Measurements from ENCODE around the gene CEP97. TPM values are rescaled to one million over a fixed set of nuclear protein-coding genes. Genes with fewer than 3 reads are reported as not detected.
"Not testable (repeated sequence)": the region's sequence is repeated elsewhere in the genome, so short reads cannot be mapped to it uniquely, and the experiment has no call there.

The CEP97 gene
- total and polyA plus RNA-seq, 7 donors, result 1.6 to 12.5 (median 6.3) TPM

GRCh38 chr3:101687142-101687931 is 37.1 kb upstream of the CEP97 start:
- peaks cover 33% of the 10 kb centered on the region for H3K4me1 ChIP-seq
- H3K4me3 ChIP-seq, result peak overlapping the region; percentile 78
- peaks cover 9 to 33% of the 10 kb centered on the region in 2 donors for H3K36me3 ChIP-seq (ENCODE audit: insufficient read depth in 1 of 2, low read depth in 1 of 2)
- no peak for TF ChIP-seq CTCF (IDR thresholded peaks at IDR 0.05)
- peak overlapping the region; percentile 92 for H3K27ac ChIP-seq
- intact Hi-C loops (cut with DNase I), result loop anchor here (5.0 to 10.0 kb wide), 3 partner anchors 35 to 1593 kb away; partner anchors contain the start of gene CEP97 (in 1 of the 2)
- DNase-seq (no peak), ATAC-seq (peak in 1 of 4 donors; percentile 4)
- 38 to 45% (median 41%) methylated on average over 25 of the region's 25 CpGs for WGBS, 3 donors
- H3K27me3 ChIP-seq (ENCODE audit: insufficient read depth in 3 of 3, low read length in 2 of 3), result no peaks in the 10 kb centered on the region
- no peaks in the 10 kb centered on the region for H3K9me3 ChIP-seq

- intact Hi-C loops (cut with DNase I), result loop anchor here (5.0 to 10.0 kb wide), 3 partner anchors 33 to 1594 kb away; partner anchors contain the start of gene CEP97 (in 1 of the 2)
- DNase-seq, result no peak
- peak overlapping the region; percentile 46 for H3K27ac ChIP-seq
- no peaks in the 10 kb centered on the region for H3K9me3 ChIP-seq
- H3K36me3 ChIP-seq (ENCODE audit: insufficient read depth in 1 of 2, low read depth in 1 of 2), result peaks cover 8 to 13% of the 10 kb centered on the region in 2 donors
- H3K4me1 ChIP-seq, result peaks cover 20% of the 10 kb centered on the region
- WGBS, 3 donors, result 80 to 83% (median 82%) methylated on average over 2 of the region's 2 CpGs
- no peak for TF ChIP-seq CTCF (IDR thresholded peaks at IDR 0.05)
- ATAC-seq, result no peak
- no peak overlapping the region for H3K4me3 ChIP-seq
- H3K27me3 ChIP-seq (ENCODE audit: insufficient read depth in 3 of 3, low read length in 2 of 3), result no peaks in the 10 kb centered on the region
Measured at GRCh38 chr3:101689286-101689685, 35.1 kb upstream of the CEP97 start.

GRCh38 chr3:101690972-101691371 is 33.4 kb upstream of the CEP97 start:
- Histone ChIP-seq H3K4me3 (no peak overlapping the region), H3K4me1 (peaks cover 14% of the 10 kb centered on the region), H3K27ac (no peak overlapping the region), H3K36me3 (ENCODE audit: insufficient read depth in 1 of 2, low read depth in 1 of 2) (no peaks in the 10 kb centered on the region), H3K9me3 (no peaks in the 10 kb centered on the region), H3K27me3 (ENCODE audit: insufficient read depth in 3 of 3, low read length in 2 of 3) (no peaks in the 10 kb centered on the region)
- ATAC-seq (no peak), DNase-seq (no peak)
- TF ChIP-seq CTCF (IDR thresholded peaks at IDR 0.05), result no peak
- intact Hi-C loops (cut with DNase I), result no loop called here

GRCh38 chr3:101691685-101692671 is 32.4 kb upstream of the CEP97 start:
- H3K4me3 ChIP-seq; H3K27me3 ChIP-seq (ENCODE audit: insufficient read depth in 3 of 3, low read length in 2 of 3); H3K9me3 ChIP-seq; intact Hi-C loops (cut with DNase I); ATAC-seq; DNase-seq; H3K27ac ChIP-seq; H3K36me3 ChIP-seq (ENCODE audit: insufficient read depth in 1 of 2, low read depth in 1 of 2): not testable (repeated sequence)
- 68 to 78% (median 70%) methylated on average over 13 of the region's 15 CpGs for WGBS, 3 donors
- H3K4me1 ChIP-seq, result peaks cover 14% of the 10 kb centered on the region

- H3K36me3 ChIP-seq (ENCODE audit: insufficient read depth in 1 of 2, low read depth in 1 of 2); H3K27me3 ChIP-seq (ENCODE audit: insufficient read depth in 3 of 3, low read length in 2 of 3); H3K27ac ChIP-seq; H3K4me1 ChIP-seq; intact Hi-C loops (cut with DNase I); H3K9me3 ChIP-seq; DNase-seq; H3K4me3 ChIP-seq: not testable (repeated sequence)
- peak in 3 of 4 donors; percentile 65 to 76 (median 67) for ATAC-seq
- peak; percentile 38 for TF ChIP-seq CTCF (IDR thresholded peaks at IDR 0.05)
- WGBS, 3 donors, result 73 to 80% (median 75%) methylated on average over 11 to 13 of the region's 13 CpGs
Measured at GRCh38 chr3:101693540-101693939, 30.9 kb upstream of the CEP97 start.

- intact Hi-C loops (cut with DNase I); H3K27me3 ChIP-seq (ENCODE audit: insufficient read depth in 3 of 3, low read length in 2 of 3); ATAC-seq; H3K4me3 ChIP-seq; DNase-seq; H3K36me3 ChIP-seq (ENCODE audit: insufficient read depth in 1 of 2, low read depth in 1 of 2); H3K27ac ChIP-seq; H3K9me3 ChIP-seq; H3K4me1 ChIP-seq: not testable (repeated sequence)
- 54 to 55% (median 54%) methylated on average over 4 of the region's 4 CpGs for WGBS, 3 donors
Measured at GRCh38 chr3:101694836-101695235, 29.6 kb upstream of the CEP97 start.
